Neural crest cell (in vitro differentiated cells): ENCODE results near the gene CNGA2. TPM values are rescaled to one million over a fixed set of nuclear protein-coding genes. Genes with fewer than 3 reads are reported as not detected.
A peak's percentile ranks its signal among the peaks of the same experiment; 100 is the strongest.
"Not testable (repeated sequence)": the region's sequence is repeated elsewhere in the genome, so short reads cannot be mapped to it uniquely, and the experiment has no call there.

Experiments used
- DNase-seq: peaks from one replicate; pipeline ENCODE4 v3.0.0; 2021; ENCODE audit warnings: low read depth, mixed read lengths, low spot score
- H3K27ac Mint-ChIP-seq: one replicate; pipeline ENCODE4 v1.8.0; 2021; ENCODE audit warnings: mild to moderate bottlenecking, mixed read lengths; ENCODE audit not compliant: unreplicated experiment
- H3K27me3 Mint-ChIP-seq: 2 replicates; pipeline ENCODE4 v1.8.0; 2021; ENCODE audit warnings: low read depth, mild to moderate bottlenecking, mixed read lengths
- H3K36me3 Mint-ChIP-seq: 2 replicates; pipeline ENCODE4 v1.8.0; 2021; ENCODE audit warnings: low read depth, mild to moderate bottlenecking, mixed read lengths
- H3K4me1 Mint-ChIP-seq: 2 replicates; pipeline ENCODE4 v1.8.0; 2021; ENCODE audit warnings: mixed read lengths
- H3K4me3 Mint-ChIP-seq: one replicate; pipeline ENCODE4 v1.8.0; 2021; ENCODE audit warnings: mild to moderate bottlenecking, mixed read lengths
- H3K9me3 Mint-ChIP-seq: 2 replicates; pipeline ENCODE4 v1.8.0; 2021; ENCODE audit warnings: mixed read lengths
- total RNA-seq: library from RNA; stranded (reverse); gene quantifications from 2 replicates; pipeline ENCODE4 v1.2.1, GENCODE V29; 2021
- TF ChIP-seq, protein P1 (sequence below): fragments of 200-600 bp; sonication (generic); conservative IDR thresholded peaks from 2 replicates; pipeline ENCODE4 v1.5.0; 2021; ENCODE audit warnings: antibody characterized with exemption, mild to moderate bottlenecking

CNGA2 gene
- total RNA-seq, 1 donor from 2014 or later, result not detected

DNA sequence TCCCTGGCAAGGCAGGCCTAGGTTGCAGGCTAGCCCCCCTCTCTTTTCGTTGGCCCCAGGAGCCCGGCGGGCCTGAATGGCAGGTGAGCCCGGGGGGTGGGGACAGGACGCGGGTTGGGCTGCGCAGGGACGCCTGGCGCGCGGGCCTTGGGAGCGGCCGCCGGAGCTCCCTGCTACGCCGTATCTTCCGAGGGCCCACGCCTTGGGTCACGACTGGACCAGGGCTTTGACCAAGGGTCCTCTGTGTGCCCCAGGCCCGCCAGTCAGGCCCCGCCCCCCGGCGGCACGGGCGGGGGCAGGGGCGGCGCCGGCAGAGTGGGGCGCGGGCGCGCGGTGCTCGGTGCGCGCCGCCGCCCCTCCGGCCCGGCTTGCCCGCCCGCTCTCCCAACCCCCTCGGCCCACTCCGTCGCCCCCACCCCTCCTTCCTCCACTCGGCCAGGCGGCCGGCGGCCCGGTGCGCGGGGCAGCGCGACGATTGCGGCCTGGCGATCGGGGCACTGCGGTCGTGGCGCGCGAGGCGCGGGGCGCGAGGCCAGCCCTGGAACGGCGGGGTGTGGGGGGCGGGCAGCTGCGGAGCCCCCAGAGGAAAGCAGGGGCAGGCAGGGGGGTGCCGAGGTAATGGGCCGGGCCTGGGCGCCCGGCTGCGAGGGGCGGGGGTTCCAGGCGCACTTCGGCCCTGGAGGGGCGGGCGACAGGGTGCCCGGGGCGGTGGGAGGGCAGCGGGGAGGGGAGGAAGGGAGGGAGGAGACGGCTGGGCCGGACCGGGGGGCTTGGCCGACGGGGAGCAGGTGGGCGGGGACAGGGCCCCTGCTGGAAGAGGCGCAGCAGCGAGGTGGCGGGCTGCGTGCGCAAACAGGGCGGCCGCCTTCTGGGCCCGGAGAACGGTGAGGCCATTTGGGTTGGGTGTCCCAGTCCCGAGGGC lies 39.6 kb upstream of the CNGA2 start, which contains the start of gene PRRG3:
PRRG3 (plus strand) TSS at position 798 of the 922 bp plus-strand sequence. CDS start 3,357 bp downstream, outside the sequence.
- Mint-ChIP-seq H3K27ac (no peak within 1 kb of the TSS), H3K36me3 (peaks cover 5% of the 10 kb centered on the region), H3K27me3 (peaks cover 19% of the 10 kb centered on the region), H3K4me3 (peak within 1 kb of the TSS; percentile 68), H3K9me3 (peaks cover 8% of the 10 kb centered on the region), H3K4me1 (peaks cover 13% of the 10 kb centered on the region)
- TF ChIP-seq, protein P1, sequence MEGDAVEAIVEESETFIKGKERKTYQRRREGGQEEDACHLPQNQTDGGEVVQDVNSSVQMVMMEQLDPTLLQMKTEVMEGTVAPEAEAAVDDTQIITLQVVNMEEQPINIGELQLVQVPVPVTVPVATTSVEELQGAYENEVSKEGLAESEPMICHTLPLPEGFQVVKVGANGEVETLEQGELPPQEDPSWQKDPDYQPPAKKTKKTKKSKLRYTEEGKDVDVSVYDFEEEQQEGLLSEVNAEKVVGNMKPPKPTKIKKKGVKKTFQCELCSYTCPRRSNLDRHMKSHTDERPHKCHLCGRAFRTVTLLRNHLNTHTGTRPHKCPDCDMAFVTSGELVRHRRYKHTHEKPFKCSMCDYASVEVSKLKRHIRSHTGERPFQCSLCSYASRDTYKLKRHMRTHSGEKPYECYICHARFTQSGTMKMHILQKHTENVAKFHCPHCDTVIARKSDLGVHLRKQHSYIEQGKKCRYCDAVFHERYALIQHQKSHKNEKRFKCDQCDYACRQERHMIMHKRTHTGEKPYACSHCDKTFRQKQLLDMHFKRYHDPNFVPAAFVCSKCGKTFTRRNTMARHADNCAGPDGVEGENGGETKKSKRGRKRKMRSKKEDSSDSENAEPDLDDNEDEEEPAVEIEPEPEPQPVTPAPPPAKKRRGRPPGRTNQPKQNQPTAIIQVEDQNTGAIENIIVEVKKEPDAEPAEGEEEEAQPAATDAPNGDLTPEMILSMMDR, result no peak
- peak; percentile 7 for DNase-seq

DNA sequence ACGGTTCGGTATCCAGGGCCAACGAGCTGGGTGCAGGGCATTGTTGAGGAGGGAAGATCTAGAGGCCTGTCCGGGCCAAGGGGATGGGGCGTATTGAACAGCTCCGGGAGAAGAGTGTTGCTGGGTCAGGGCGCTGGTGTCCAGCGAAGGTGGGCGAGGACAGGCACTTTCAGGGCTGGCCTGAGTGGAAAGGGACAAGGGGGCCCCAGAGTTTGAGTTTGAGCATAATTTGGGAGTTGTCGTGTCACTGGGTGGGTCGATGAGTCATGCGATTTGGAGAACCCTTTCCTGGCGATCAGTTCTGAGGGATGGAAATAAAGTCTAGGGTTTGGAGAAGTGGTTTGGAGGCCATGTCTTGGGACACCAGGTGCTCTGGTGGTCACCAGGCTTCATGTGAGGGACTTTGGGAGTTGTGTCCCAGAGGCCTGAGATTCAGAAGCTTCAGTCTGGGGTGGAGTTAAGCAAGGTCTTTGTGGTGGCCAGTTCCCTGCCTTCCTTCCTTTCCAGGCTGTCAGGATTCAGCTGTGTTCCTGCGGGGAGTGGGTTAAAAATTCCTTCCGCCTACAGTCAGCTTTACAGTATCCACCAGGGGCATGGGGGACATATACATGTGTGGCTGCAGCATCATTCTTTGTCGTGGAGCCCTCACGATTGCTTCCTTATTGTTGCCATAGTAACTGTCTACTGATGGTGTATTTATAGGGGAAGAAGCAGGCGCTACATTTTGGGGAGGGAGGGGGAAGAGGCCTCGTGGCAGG lies 38.8 kb upstream of the CNGA2 start:
- peaks cover 19% of the 10 kb centered on the region for H3K27me3 Mint-ChIP-seq
- TF ChIP-seq, protein P1, result no peak
- H3K4me1 Mint-ChIP-seq, result peaks cover 13% of the 10 kb centered on the region
- peaks cover 8% of the 10 kb centered on the region for H3K9me3 Mint-ChIP-seq
- H3K36me3 Mint-ChIP-seq, result peaks cover 5% of the 10 kb centered on the region
- DNase-seq, result no peak
- no peak overlapping the region for H3K27ac Mint-ChIP-seq
- peak overlapping the region; percentile 64 for H3K4me3 Mint-ChIP-seq

DNA sequence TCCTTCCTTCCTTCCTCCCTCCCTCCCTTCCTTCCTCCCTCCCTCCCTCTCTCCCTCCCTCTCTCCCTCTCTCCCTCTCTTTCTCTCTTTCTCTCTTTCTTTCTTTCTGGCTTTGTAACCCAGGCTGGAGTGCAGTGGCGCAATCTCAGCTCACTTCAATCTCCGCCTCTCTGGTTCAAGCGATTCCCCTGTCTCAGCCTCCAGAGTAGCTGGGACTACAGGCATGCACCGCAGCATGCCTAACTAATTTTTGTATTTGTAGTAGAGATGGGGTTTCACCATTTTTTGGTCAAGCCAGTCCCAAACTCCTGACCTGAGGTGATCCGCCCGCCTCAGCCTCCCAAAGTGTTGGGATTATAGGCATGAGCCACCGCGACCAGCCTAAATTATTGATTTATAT lies 37.5 kb upstream of the CNGA2 start:
- Mint-ChIP-seq H3K4me1 (peaks cover 13% of the 10 kb centered on the region), H3K27me3 (peaks cover 19% of the 10 kb centered on the region)
- DNase-seq, H3K4me3 Mint-ChIP-seq, H3K36me3 Mint-ChIP-seq, H3K9me3 Mint-ChIP-seq, H3K27ac Mint-ChIP-seq: not testable (repeated sequence)

DNA sequence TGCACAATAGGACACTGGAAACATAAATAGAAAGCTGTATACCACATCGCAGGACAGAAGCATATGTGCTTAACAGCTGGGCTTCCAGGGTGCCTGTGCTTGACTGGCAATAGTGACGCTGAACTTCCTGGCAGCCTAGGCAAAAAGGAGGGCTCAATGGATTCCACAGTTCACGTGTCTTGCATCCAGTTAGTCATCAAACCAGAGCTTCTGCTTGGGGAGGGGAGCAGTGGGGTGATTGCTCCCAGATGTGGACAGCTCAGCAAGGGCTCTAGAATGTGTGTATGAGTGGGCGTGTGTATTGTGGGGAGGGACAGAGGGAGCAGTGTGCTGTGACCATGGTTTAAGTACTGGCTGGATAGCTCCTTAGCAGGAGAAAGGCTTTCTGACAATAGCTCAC lies 37.0 kb upstream of the CNGA2 start:
- Mint-ChIP-seq H3K27me3 (peaks cover 19% of the 10 kb centered on the region), H3K36me3 (peaks cover 5% of the 10 kb centered on the region), H3K27ac (no peak overlapping the region), H3K4me3 (peak overlapping the region; percentile 58), H3K4me1 (peaks cover 13% of the 10 kb centered on the region), H3K9me3 (peaks cover 8% of the 10 kb centered on the region)
- no peak for DNase-seq
- TF ChIP-seq, protein P1, result no peak

DNA sequence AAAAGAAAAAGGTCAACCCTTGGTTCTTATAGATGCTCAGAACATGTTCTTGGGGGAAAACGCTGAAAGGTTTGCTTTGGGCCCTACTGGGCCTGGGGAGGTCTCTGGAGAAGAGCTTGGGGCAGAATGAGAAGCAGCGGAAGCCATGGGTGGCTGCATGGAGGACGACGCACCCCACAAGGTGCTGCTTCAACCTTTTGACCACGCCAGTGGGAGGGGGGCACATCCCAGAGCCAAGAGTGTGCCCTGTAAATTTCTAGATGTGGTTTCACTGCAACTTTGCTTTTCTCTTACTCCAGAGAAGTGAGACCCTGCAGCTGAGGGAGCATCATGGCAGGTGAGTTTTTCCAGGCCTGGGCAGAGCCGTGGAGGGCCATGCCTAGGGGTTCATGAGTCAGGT lies 36.1 kb upstream of the CNGA2 start:
- H3K36me3 Mint-ChIP-seq, result peaks cover 5% of the 10 kb centered on the region
- peaks cover 8% of the 10 kb centered on the region for H3K9me3 Mint-ChIP-seq
- H3K27ac Mint-ChIP-seq, result no peak overlapping the region
- peaks cover 17% of the 10 kb centered on the region for H3K4me1 Mint-ChIP-seq
- H3K27me3 Mint-ChIP-seq, result peaks cover 19% of the 10 kb centered on the region
- DNase-seq, result no peak
- H3K4me3 Mint-ChIP-seq, result no peak overlapping the region
- TF ChIP-seq, protein P1, result no peak
